Thyroid gland (tissue), 4 donors: ENCODE results near the gene GPR143.

Experiments used
- POLR2A ChIP-seq, 2 donors: fragments of 450-650 bp; IDR thresholded peaks; one replicate each; pipeline ENCODE4 v1.6.1; 2017; ENCODE audit warnings: antibody characterized with exemption in 2 of 2, mild to moderate bottlenecking in 2 of 2, moderate library complexity in 1 of 2
- TF ChIP-seq, protein P1 (sequence below), 6 experiments: fragments of 200-600 bp in 3 of 6; fragments of 450-650 bp in 3 of 6; sonication (generic) in 3 of 6; IDR thresholded peaks; one replicate each; pipeline ENCODE4 v1.5.1; 2016 to 2019; ENCODE audit warnings: antibody characterized with exemption in 6 of 6, mild to moderate bottlenecking in 2 of 6, inconsistent platforms in 1 of 6, moderate library complexity in 1 of 6

DNA sequence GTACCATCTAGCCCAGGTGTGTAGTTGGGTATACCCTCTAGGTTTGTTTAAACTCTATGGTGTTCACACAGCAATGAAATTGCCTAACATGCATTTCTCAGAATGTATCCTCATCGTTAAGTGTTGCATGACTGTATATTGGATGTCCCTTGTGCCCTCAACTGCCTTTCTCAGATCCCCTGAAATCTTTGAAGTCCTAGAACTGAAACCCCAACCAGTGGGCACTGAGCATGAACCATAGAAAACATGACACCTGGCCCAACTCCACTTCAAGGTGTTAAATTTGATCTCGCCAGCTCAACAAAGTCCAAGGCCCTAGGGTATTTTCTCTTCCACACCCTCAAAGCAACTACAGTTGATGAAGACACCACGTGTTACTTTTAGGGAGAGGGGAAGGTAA is 35.6 kb downstream of the GPR143 start:
- TF ChIP-seq, protein P1, sequence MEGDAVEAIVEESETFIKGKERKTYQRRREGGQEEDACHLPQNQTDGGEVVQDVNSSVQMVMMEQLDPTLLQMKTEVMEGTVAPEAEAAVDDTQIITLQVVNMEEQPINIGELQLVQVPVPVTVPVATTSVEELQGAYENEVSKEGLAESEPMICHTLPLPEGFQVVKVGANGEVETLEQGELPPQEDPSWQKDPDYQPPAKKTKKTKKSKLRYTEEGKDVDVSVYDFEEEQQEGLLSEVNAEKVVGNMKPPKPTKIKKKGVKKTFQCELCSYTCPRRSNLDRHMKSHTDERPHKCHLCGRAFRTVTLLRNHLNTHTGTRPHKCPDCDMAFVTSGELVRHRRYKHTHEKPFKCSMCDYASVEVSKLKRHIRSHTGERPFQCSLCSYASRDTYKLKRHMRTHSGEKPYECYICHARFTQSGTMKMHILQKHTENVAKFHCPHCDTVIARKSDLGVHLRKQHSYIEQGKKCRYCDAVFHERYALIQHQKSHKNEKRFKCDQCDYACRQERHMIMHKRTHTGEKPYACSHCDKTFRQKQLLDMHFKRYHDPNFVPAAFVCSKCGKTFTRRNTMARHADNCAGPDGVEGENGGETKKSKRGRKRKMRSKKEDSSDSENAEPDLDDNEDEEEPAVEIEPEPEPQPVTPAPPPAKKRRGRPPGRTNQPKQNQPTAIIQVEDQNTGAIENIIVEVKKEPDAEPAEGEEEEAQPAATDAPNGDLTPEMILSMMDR (IDR thresholded peaks at IDR 0.05) = no peak
- no peak for TF ChIP-seq POLR2A (IDR thresholded peaks at IDR 0.05)
